ENCODE measurements around the gene ACTL6B. TPM values are rescaled to one million over a fixed set of nuclear protein-coding genes. Genes with fewer than 3 reads are reported as not detected.

ACTL6B gene
- total and polyA plus RNA-seq, 2 donors, result 0.05 to 0.18 TPM

- H3K4me3 ChIP-seq (ENCODE audit: low read length in 2 of 2), result peak overlapping the region in 1 of 2 donors; percentile 13
- H3K4me1 ChIP-seq (ENCODE audit: control insufficient read depth in 2 of 2, insufficient read depth in 2 of 2, low read length in 2 of 2), result peaks cover 21 to 43% of the 10 kb centered on the region in 2 donors
- peaks cover 29 to 34% of the 10 kb centered on the region in 2 donors for H3K36me3 ChIP-seq (ENCODE audit: control insufficient read depth in 2 of 2, insufficient read depth in 2 of 2, low read length in 1 of 2)
- 46% methylated on average over 28 of the region's 28 CpGs for WGBS
- H3K27me3 ChIP-seq (ENCODE audit: control insufficient read depth in 2 of 2, insufficient read depth in 1 of 2, low read length in 1 of 2), result peaks cover 3 to 25% of the 10 kb centered on the region in 2 donors
- no peak overlapping the region for H3K27ac ChIP-seq (ENCODE audit: low read depth in 1 of 2, low read length in 1 of 2)
- DNase-seq (ENCODE audit: low read depth in 6 of 9, low spot score in 9 of 9), result peak in 6 of 9 donors; percentile 71 to 90 (median 84)
- no peaks in the 10 kb centered on the region for H3K9me3 ChIP-seq (ENCODE audit: control insufficient read depth in 2 of 2, insufficient read depth in 1 of 2, low read length in 1 of 2)
These were observed 35.7 kb upstream of the ACTL6B start for GRCh38 chr7:100691676-100692577.

- H3K27me3 ChIP-seq (ENCODE audit: control insufficient read depth in 2 of 2, insufficient read depth in 1 of 2, low read length in 1 of 2), result peaks cover 0 to under 1% of the 10 kb centered on the region in 2 donors
- 98% methylated on average over 18 of the region's 18 CpGs for WGBS
- no peak overlapping the region for H3K4me3 ChIP-seq (ENCODE audit: low read length in 2 of 2)
- DNase-seq (ENCODE audit: low read depth in 6 of 9, low spot score in 9 of 9), result no peak
- H3K9me3 ChIP-seq (ENCODE audit: control insufficient read depth in 2 of 2, insufficient read depth in 1 of 2, low read length in 1 of 2), result no peaks in the 10 kb centered on the region
- peaks cover 54 to 58% of the 10 kb centered on the region in 2 donors for H3K36me3 ChIP-seq (ENCODE audit: control insufficient read depth in 2 of 2, insufficient read depth in 2 of 2, low read length in 1 of 2)
- H3K4me1 ChIP-seq (ENCODE audit: control insufficient read depth in 2 of 2, insufficient read depth in 2 of 2, low read length in 2 of 2), result peaks cover 21 to 36% of the 10 kb centered on the region in 2 donors
- no peak overlapping the region for H3K27ac ChIP-seq (ENCODE audit: low read depth in 1 of 2, low read length in 1 of 2)
These were observed 33.2 kb upstream of the ACTL6B start for GRCh38 chr7:100689230-100690135.

GRCh38 chr7:100688326-100688860 lies 32.1 kb upstream of the ACTL6B start:
- Histone ChIP-seq H3K9me3 (ENCODE audit: control insufficient read depth in 2 of 2, insufficient read depth in 1 of 2, low read length in 1 of 2) (no peaks in the 10 kb centered on the region), H3K36me3 (ENCODE audit: control insufficient read depth in 2 of 2, insufficient read depth in 2 of 2, low read length in 1 of 2) (peaks cover 65 to 68% of the 10 kb centered on the region in 2 donors), H3K27me3 (ENCODE audit: control insufficient read depth in 2 of 2, insufficient read depth in 1 of 2, low read length in 1 of 2) (no peaks in the 10 kb centered on the region), H3K4me1 (ENCODE audit: control insufficient read depth in 2 of 2, insufficient read depth in 2 of 2, low read length in 2 of 2) (peaks cover 21 to 34% of the 10 kb centered on the region in 2 donors), H3K27ac (ENCODE audit: low read depth in 1 of 2, low read length in 1 of 2) (no peak overlapping the region), H3K4me3 (ENCODE audit: low read length in 2 of 2) (no peak overlapping the region)
- no peak for DNase-seq (ENCODE audit: low read depth in 6 of 9, low spot score in 9 of 9)
- WGBS, result 98% methylated on average over 16 of the region's 16 CpGs

GRCh38 chr7:100687751-100688300 lies 31.6 kb upstream of the ACTL6B start:
- no peak for DNase-seq (ENCODE audit: low read depth in 6 of 9, low spot score in 9 of 9)
- Histone ChIP-seq H3K36me3 (ENCODE audit: control insufficient read depth in 2 of 2, insufficient read depth in 2 of 2, low read length in 1 of 2) (peaks cover 70 to 74% of the 10 kb centered on the region in 2 donors), H3K4me3 (ENCODE audit: low read length in 2 of 2) (no peak overlapping the region), H3K9me3 (ENCODE audit: control insufficient read depth in 2 of 2, insufficient read depth in 1 of 2, low read length in 1 of 2) (no peaks in the 10 kb centered on the region), H3K4me1 (ENCODE audit: control insufficient read depth in 2 of 2, insufficient read depth in 2 of 2, low read length in 2 of 2) (peaks cover 18 to 30% of the 10 kb centered on the region in 2 donors), H3K27ac (ENCODE audit: low read depth in 1 of 2, low read length in 1 of 2) (no peak overlapping the region), H3K27me3 (ENCODE audit: control insufficient read depth in 2 of 2, insufficient read depth in 1 of 2, low read length in 1 of 2) (no peaks in the 10 kb centered on the region)
- WGBS, result 97% methylated on average over 25 of the region's 25 CpGs

DNA sequence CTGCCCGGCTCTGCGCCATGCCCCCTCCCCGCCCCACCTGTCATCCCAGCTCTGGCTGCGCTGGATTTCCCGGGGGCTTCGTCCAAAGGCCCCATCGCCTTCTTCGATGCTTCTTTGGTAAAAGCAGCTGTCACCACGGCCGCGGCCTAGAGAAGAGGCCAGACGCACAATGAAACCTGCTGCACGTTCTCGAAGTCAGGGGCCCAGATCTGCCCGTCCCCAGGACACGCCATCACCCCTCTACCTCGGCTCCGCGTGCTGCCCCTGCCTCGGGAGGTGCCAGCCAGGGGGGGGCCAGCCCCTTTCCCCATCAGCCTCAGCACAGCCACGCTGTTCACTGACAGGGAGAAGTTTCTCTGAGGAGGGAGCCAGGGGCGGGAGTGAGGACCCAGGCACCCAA lies 31.0 kb upstream of the ACTL6B start:
- no peaks in the 10 kb centered on the region for H3K9me3 ChIP-seq (ENCODE audit: control insufficient read depth in 2 of 2, insufficient read depth in 1 of 2, low read length in 1 of 2)
- no peak overlapping the region for H3K27ac ChIP-seq (ENCODE audit: low read depth in 1 of 2, low read length in 1 of 2)
- H3K4me3 ChIP-seq (ENCODE audit: low read length in 2 of 2), result no peak overlapping the region
- peaks cover 76 to 80% of the 10 kb centered on the region in 2 donors for H3K36me3 ChIP-seq (ENCODE audit: control insufficient read depth in 2 of 2, insufficient read depth in 2 of 2, low read length in 1 of 2)
- no peaks in the 10 kb centered on the region for H3K27me3 ChIP-seq (ENCODE audit: control insufficient read depth in 2 of 2, insufficient read depth in 1 of 2, low read length in 1 of 2)
- H3K4me1 ChIP-seq (ENCODE audit: control insufficient read depth in 2 of 2, insufficient read depth in 2 of 2, low read length in 2 of 2), result peaks cover 13 to 25% of the 10 kb centered on the region in 2 donors
- WGBS, result 95% methylated on average over 22 of the region's 22 CpGs
- no peak for DNase-seq (ENCODE audit: low read depth in 6 of 9, low spot score in 9 of 9)

GRCh38 chr7:100686822-100687211 lies 30.6 kb upstream of the ACTL6B start:
- peaks cover 8 to 20% of the 10 kb centered on the region in 2 donors for H3K4me1 ChIP-seq (ENCODE audit: control insufficient read depth in 2 of 2, insufficient read depth in 2 of 2, low read length in 2 of 2)
- over 99% methylated on average over 17 of the region's 17 CpGs for WGBS
- no peak overlapping the region for H3K4me3 ChIP-seq (ENCODE audit: low read length in 2 of 2)
- DNase-seq (ENCODE audit: low read depth in 6 of 9, low spot score in 9 of 9), result no peak
- H3K36me3 ChIP-seq (ENCODE audit: control insufficient read depth in 2 of 2, insufficient read depth in 2 of 2, low read length in 1 of 2), result peaks cover 80 to 84% of the 10 kb centered on the region in 2 donors
- no peak overlapping the region for H3K27ac ChIP-seq (ENCODE audit: low read depth in 1 of 2, low read length in 1 of 2)
- no peaks in the 10 kb centered on the region for H3K9me3 ChIP-seq (ENCODE audit: control insufficient read depth in 2 of 2, insufficient read depth in 1 of 2, low read length in 1 of 2)
- no peaks in the 10 kb centered on the region for H3K27me3 ChIP-seq (ENCODE audit: control insufficient read depth in 2 of 2, insufficient read depth in 1 of 2, low read length in 1 of 2)

GRCh38 chr7:100686201-100686821 lies 30.1 kb upstream of the ACTL6B start:
- no peak for DNase-seq (ENCODE audit: low read depth in 6 of 9, low spot score in 9 of 9)
- peaks cover 4 to 15% of the 10 kb centered on the region in 2 donors for H3K4me1 ChIP-seq (ENCODE audit: control insufficient read depth in 2 of 2, insufficient read depth in 2 of 2, low read length in 2 of 2)
- WGBS, result 98% methylated on average over 33 of the region's 33 CpGs
- no peaks in the 10 kb centered on the region for H3K27me3 ChIP-seq (ENCODE audit: control insufficient read depth in 2 of 2, insufficient read depth in 1 of 2, low read length in 1 of 2)
- H3K36me3 ChIP-seq (ENCODE audit: control insufficient read depth in 2 of 2, insufficient read depth in 2 of 2, low read length in 1 of 2), result peaks cover 85 to 89% of the 10 kb centered on the region in 2 donors
- H3K9me3 ChIP-seq (ENCODE audit: control insufficient read depth in 2 of 2, insufficient read depth in 1 of 2, low read length in 1 of 2), result no peaks in the 10 kb centered on the region
- no peak overlapping the region for H3K27ac ChIP-seq (ENCODE audit: low read depth in 1 of 2, low read length in 1 of 2)
- H3K4me3 ChIP-seq (ENCODE audit: low read length in 2 of 2), result no peak overlapping the region

- Histone ChIP-seq H3K27ac (ENCODE audit: low read depth in 1 of 2, low read length in 1 of 2) (no peak overlapping the region), H3K4me1 (ENCODE audit: control insufficient read depth in 2 of 2, insufficient read depth in 2 of 2, low read length in 2 of 2) (peaks cover 0 to 10% of the 10 kb centered on the region in 2 donors), H3K9me3 (ENCODE audit: control insufficient read depth in 2 of 2, insufficient read depth in 1 of 2, low read length in 1 of 2) (no peaks in the 10 kb centered on the region), H3K36me3 (ENCODE audit: control insufficient read depth in 2 of 2, insufficient read depth in 2 of 2, low read length in 1 of 2) (peaks cover 87 to 90% of the 10 kb centered on the region in 2 donors), H3K27me3 (ENCODE audit: control insufficient read depth in 2 of 2, insufficient read depth in 1 of 2, low read length in 1 of 2) (no peaks in the 10 kb centered on the region), H3K4me3 (ENCODE audit: low read length in 2 of 2) (no peak overlapping the region)
- 95% methylated on average over 17 of the region's 17 CpGs for WGBS
- no peak for DNase-seq (ENCODE audit: low read depth in 6 of 9, low spot score in 9 of 9)
These were observed 29.4 kb upstream of the ACTL6B start for GRCh38 chr7:100685631-100686145.

Measured in thymus (tissue), 11 donors.